Measurements from ENCODE around the gene C1orf21.
A peak's percentile ranks its signal among the peaks of the same experiment; 100 is the strongest.

Gene C1orf21

DNA sequence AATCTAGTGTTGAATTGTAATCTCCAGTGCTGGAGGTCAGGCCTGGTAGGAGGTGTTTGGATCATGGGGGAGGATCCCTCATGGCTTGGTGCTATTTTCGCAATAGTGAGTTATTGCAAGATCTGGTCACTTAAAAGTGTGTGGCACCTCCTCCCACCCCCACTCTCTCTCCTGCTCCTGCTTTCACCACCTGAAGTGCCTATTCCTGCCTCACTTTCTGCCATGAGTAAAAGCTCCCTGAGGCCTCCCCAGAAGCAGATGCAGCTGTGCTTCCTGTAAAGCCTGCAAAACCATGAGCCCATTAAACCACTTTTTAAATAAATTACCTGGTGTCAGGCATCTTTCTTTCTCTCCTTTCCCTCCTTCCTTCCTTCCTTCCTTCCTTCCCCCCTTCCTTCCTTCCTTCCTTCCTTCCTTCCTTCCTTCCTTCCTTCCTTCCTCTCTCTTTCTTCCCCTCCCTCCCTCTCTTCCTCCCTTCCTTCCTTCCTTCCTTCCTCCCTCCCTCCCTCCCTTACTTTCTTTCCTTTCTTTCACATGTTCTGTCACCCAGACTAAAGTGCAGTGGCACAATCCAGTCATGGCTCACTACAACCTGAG is 172.4 kb downstream of the C1orf21 start:
- DNase-seq = no peak

DNA sequence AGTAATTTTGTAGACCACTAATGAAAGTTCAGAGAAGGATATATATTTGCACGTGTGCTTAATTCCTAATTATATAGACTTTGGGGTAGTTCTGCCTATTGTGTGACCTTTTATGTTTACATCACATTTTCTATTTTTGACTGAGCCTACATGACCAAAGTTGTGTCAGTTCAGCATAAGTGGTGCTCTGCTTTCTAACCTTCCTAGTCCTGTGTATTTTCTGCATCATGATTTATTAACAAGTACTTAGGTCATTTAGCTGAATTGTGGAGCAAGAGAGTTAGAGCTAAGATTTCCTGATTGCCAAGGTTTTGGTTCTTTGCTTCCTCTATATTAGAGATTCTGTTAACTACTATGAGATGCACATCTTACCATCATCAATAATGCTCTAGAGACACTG is 176.0 kb downstream of the C1orf21 start:
- peak in 2 of 3 donors; percentile 40 to 53 for DNase-seq

- DNase-seq = peak; percentile 39 to 58 (median 51)
Measured at GRCh38 chr1:184563308-184563707, 176.5 kb downstream of the C1orf21 start.

DNA sequence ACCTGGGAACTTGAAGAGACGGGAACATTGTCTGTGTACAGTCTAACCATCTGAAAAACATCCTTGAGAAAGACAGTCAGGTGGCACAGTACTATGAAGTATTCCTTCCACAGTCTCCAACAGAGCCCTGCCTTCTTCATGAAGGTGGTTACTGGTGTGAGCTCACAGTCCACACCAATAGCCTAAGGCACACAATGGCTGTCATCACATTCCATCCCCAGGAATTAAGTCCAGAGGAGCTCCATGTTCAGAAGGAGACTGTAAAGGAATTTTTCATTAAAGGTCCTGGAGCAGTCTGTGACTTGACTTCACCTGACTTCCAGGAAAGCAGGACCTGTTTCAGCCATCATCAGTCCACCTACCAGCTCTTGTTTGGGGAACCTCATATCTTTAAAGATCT is 180.2 kb downstream of the C1orf21 start:
- DNase-seq = no peak

DNA sequence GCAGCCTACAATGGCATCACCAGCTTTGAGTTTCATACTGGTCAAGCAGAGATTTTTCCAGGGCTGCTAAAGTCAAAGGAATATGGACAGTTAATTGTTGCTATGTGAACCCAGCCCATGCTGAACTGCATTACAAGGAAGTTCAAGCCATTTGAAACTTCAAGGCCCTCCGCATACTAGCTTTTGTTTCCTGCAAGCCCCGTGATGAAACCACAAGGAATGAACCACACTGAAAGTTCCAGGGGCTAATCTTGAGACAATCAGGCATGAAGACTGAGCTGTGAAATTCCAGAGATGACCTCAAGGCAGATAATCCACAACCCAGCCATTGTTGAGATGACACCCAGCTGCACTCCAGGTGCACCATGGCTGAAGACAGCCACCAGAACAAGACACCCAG is 180.8 kb downstream of the C1orf21 start:
- peak in 2 of 3 donors; percentile 21 to 33 for DNase-seq

DNA sequence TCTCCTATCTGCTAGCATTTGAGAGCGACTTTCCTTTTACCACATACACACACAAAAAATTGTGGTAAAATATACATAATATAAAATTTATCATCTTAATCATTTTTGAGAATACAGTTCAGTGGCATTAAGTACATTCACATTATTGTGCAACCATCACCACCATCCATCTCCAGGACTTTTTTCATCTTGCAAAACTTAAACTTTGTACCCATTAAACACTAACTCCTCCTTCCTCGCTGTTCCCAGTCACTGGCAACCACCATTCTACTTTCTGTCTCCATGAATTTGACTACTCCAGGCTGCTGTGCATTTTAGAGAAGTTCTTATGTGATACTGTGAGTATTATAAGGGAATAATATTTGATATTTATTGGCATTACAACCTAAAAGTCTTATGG is 181.3 kb downstream of the C1orf21 start:
- DNase-seq = no peak

DNA sequence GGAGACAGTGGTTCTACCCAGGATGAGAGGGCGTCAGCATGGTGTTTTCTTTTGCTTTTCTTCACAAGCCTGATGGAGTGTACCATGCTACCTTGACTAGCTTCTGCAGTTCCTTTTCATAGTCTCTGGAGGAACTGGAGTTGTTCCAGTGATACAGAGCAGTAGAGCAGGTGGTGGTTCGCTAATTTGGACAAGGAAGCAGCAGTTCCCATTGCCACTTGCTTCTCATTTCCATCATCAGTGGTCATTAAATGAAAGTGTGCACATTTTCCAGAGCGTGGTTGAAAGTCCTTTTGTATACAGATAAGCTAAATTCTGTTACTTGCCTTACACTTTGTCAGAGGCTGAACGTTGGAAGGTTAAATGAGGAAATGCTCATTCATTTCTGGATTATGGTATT is 182.3 kb downstream of the C1orf21 start:
- no peak for DNase-seq

DNA sequence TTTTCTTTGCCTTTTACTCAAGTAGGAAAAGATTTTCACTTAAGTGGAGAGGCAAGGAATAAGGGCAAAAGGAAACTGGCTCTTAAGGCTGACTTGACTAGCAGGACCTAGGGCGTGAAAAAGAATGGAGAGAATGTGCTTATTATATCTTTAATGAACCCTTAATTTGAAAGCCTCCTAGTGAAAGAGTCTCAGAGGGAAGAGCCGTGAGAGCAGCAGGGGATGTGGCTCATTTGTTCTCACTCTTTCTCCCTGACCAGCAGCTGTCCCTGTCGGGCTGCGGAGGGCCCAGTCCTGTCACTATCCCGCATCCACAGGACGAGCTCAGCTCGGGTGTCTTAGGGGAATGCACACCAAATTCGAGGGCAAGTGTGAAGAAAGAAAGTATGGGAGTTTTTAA is 187.8 kb downstream of the C1orf21 start:
- DNase-seq = no peak

- no peak for DNase-seq
Measured at GRCh38 chr1:184576822-184577221, 190.0 kb downstream of the C1orf21 start.

DNA sequence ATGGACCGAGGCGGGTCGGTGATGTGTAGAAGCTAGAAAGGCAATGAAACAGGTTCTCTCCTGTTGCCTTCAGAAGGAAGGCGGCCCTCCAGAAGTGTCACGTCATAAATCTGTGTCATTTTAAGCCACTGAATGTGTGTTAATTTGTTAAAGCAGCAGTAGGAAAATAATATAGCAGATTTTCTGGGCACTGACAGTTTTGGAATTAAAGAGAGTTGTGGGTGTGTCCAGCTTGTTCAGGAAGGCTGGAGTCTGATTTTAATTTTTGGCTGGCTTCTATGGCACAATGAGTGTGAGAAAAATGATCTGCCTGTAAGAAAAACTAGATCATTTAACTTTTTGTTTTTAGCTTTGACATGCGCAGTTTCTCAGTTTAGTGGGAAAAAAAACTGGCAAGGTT is 190.5 kb downstream of the C1orf21 start:
- no peak for DNase-seq

GRCh38 chr1:184582411-184582810 is 195.6 kb downstream of the C1orf21 start:
- DNase-seq = no peak

- peak in 2 of 3 donors; percentile 26 to 33 for DNase-seq
Measured at GRCh38 chr1:184583849-184584248, 197.0 kb downstream of the C1orf21 start.

DNA sequence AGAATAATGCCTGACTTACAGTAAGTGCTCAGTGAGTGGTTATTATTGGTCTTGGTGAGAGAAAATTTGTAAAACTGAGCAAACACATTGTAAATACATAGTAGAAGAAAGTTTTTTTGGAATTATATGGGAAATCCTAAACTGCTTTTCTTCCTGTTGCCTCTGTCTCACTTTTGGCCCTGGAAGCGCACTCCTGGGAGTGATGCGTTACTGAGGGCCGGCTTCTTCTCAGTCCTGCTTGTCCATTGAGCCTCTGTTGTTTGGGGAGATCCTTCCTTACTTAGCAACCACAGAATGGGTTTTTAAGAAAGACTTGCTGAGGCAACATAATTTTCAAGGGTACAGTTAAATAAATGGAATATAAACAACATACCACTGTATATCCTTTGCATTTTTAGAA is 201.9 kb downstream of the C1orf21 start:
- DNase-seq = no peak

DNA sequence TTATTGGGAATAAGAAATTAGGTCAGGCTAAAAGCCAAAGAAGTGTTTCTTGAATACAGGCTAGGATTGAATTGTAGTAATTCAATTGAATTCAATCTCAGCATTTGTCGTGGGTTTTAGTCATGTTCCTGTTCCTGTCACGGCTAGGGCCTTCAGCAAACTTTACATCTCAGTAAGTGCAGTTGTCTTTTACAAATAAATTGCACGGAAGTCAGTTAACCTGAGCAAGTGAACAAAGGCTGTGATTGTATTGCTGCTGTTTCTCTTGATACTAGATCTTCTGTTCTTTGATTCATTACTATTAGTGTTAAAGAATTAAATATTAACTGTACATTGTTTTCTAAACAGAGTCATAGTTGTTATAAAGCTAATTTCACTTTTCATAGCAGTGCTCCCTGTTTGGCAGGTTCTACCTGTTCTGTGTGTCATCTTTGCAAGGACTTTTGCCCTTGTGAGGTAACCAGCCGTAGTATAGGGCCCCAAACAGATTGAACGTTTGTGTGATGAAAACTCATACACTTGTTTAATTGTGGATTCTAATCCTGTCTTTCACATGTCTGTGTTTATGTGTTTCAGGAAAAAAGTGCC is 203.4 kb downstream of the C1orf21 start:
- no peak for DNase-seq

DNA sequence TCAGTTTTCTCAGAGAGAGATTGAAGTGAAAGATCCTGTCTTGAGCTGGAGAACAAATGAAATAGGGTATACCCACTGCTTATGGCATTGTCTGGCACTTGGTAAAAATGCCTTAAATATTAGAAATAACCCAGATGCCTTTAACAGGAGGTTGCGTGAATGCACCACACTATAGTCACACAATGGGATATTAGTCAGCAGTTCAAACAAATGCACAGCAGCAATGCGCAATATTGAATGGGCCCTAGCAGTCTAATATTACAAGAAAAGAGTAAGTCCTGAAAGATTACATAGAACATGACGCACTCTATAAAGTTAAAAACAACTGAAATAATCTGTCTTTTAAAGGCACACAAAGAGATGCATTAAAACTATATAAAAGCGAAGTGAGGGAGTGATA is 206.8 kb downstream of the C1orf21 start:
- no peak for DNase-seq

- DNase-seq = peak; percentile 52 to 67 (median 64)
Measured at GRCh38 chr1:184595596-184595995, 208.8 kb downstream of the C1orf21 start.

- no peak for DNase-seq
Measured at GRCh38 chr1:184596950-184597645, 210.3 kb downstream of the C1orf21 start.

DNA sequence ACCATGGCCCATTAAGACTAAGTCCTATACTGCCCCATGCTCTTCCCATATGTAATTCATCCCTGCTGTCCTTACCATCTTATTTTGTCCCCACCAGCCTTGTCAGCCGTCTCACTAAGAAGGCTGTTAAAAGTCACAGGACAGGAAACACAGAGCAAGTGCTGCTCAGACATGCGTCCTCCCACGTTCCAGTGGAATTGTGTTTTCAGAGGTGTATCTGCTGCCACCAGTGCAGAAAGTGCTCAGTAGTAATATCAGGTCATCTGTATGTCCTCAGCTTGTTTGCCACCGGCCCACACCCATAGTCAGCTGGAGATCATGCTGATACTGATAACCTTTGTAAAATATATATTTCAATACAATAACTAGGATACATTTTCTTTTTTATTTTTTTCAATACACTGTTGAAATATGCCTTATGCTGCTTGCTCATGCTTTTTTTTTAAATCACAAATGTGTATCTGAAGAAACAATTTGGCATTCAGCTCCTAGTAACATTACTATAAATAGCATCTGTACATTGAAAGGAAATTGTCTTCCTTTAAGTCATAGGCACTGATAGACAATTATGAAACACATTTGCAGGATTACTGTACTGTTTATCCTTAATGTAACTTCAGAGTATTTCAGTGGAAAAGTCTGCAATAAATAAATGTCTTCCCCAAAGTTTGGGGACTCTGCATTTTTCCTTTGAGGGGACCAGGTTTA is 211.0 kb downstream of the C1orf21 start:
- DNase-seq = peak in 2 of 3 donors; percentile 10 to 19

- no peak for DNase-seq
Measured at GRCh38 chr1:184598403-184599193, 211.8 kb downstream of the C1orf21 start.

DNA sequence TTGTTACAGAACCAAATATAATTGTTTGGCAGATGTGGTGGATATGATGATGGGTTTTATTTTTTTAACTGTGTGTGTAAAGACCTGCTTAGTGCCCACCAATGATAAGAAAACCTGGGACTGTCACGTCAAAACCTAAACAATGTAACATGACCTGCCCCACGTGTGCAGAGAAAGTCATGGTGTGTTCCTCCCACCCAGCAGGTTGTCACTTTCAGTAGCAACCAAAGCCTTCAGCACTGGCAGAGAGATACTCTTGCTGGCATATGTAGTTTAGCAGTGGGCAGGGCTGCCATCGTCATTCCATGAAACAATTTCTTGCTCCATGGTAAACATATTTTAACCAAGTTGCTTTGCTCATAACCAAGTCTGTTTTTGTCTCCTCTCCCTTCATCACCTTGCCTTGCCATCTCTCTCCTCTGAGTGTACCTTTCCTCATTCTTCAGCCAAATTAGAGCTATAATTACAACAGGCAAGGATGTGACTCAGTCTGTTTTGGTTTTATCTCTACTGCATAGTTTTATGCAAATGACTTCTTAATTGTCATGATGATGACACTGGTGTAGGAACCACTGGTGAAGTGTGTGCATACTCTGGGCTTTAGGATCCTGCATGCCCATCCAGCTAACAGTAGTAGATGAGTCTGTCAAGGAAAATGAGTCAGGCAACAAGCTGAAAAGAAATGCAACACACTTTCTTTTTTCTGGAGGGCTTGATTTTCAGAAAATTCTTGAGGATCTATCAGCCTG is 217.5 kb downstream of the C1orf21 start:
- no peak for DNase-seq

- no peak for DNase-seq
Measured at GRCh38 chr1:184605941-184606340, 219.1 kb downstream of the C1orf21 start.

DNA sequence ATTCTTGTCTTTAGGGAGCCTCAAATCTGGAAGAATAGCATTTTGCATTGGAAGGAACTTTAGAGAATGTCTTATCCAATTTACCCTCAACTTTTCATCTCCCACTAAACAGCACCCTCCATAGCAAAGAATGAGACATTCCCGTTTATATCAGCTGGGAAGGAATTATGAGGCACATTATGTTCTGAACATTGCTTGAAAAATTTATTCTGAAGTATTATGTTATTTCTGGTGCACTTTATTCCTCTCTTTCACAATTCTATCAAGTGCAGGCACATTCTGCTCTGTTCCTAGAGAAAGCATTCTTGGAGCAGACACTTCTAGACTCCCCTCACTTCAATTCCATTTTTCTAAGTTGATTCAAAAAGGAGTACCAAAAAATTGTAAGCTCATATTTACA is 220.0 kb downstream of the C1orf21 start:
- no peak for DNase-seq

All from suppressor macrophage treated with lipopolysaccharide for 1 hour (primary cell).